ENCODE results near the gene HDAC5.

The HDAC5 gene

DNA sequence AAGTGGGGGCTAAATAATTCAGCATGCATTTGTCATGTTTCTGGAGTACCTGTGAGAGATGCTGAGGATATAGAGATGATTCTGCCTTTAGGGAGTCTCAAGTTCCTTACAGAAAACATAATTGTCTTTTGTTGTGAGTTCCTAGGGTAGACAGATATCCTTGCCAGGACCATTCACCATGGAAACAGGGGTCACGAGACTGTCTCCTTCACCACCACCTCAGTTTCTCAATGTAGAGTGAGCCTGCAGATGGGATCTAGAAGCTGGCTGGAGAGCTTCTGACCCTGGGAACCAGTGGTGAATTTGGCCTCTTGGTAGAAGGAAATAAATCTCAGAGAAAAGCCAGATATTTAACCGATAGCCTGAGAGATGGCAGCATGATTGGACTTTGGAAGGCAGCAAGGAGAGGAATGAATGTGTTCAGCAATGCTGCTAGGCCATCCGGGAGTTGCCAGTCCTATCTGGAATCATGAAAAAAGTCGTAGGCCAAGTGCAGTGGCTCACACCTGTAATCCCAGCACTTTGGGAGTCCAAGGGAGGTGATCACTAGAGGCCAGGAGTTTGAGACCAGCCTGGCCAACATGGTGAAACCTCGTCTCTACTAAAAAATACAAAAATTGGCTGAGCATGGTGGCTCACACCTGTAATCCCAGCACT is 7.4 kb upstream of the HDAC5 start:
- TF ChIP-seq, protein P1, sequence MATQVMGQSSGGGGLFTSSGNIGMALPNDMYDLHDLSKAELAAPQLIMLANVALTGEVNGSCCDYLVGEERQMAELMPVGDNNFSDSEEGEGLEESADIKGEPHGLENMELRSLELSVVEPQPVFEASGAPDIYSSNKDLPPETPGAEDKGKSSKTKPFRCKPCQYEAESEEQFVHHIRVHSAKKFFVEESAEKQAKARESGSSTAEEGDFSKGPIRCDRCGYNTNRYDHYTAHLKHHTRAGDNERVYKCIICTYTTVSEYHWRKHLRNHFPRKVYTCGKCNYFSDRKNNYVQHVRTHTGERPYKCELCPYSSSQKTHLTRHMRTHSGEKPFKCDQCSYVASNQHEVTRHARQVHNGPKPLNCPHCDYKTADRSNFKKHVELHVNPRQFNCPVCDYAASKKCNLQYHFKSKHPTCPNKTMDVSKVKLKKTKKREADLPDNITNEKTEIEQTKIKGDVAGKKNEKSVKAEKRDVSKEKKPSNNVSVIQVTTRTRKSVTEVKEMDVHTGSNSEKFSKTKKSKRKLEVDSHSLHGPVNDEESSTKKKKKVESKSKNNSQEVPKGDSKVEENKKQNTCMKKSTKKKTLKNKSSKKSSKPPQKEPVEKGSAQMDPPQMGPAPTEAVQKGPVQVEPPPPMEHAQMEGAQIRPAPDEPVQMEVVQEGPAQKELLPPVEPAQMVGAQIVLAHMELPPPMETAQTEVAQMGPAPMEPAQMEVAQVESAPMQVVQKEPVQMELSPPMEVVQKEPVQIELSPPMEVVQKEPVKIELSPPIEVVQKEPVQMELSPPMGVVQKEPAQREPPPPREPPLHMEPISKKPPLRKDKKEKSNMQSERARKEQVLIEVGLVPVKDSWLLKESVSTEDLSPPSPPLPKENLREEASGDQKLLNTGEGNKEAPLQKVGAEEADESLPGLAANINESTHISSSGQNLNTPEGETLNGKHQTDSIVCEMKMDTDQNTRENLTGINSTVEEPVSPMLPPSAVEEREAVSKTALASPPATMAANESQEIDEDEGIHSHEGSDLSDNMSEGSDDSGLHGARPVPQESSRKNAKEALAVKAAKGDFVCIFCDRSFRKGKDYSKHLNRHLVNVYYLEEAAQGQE (IDR thresholded peaks at IDR 0.05; ENCODE audit: insufficient read depth in 1 of 2, low read depth in 2 of 2, low read length in 2 of 2), result no peak
- TF ChIP-seq TAF1 (IDR thresholded peaks at IDR 0.05; ENCODE audit: borderline replicate concordance, insufficient read depth, low read length), result no peak
- TF ChIP-seq FOXP2 (optimal IDR thresholded peaks at IDR 0.05; ENCODE audit: borderline replicate concordance, extremely low read depth, extremely low read length, insufficient read depth), result no peak
- TF ChIP-seq SIN3A (IDR thresholded peaks at IDR 0.05; ENCODE audit: borderline replicate concordance, insufficient read depth, low read length), result no peak
- TF ChIP-seq POLR2AphosphoS5 (IDR thresholded peaks at IDR 0.05; ENCODE audit: low read depth, low read length), result no peak

DNA sequence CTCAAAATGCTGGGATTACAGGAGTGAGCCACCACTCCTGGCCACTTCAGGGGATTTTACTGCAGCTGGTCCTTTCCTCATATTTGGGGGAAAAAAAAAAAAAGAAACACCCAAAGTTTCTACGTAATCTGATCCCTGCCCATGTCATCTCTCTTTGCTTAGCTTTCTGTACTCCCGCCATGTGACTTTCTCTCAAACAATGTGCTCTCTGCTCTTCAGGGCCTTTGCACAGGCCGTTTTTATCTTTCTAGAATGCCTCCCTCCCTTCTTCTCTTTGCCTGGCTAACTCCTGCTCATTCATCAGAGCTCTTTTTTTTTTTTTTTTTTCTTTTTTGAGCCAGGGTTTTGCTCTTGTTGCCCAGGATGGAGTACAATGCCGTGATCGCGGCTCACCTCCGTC is 4.9 kb upstream of the HDAC5 start:
- no peak for TF ChIP-seq SIN3A (IDR thresholded peaks at IDR 0.05; ENCODE audit: borderline replicate concordance, insufficient read depth, low read length)
- TF ChIP-seq, protein P1 (IDR thresholded peaks at IDR 0.05; ENCODE audit: insufficient read depth in 1 of 2, low read depth in 2 of 2, low read length in 2 of 2), result no peak
- no peak for TF ChIP-seq TAF1 (IDR thresholded peaks at IDR 0.05; ENCODE audit: borderline replicate concordance, insufficient read depth, low read length)

DNA sequence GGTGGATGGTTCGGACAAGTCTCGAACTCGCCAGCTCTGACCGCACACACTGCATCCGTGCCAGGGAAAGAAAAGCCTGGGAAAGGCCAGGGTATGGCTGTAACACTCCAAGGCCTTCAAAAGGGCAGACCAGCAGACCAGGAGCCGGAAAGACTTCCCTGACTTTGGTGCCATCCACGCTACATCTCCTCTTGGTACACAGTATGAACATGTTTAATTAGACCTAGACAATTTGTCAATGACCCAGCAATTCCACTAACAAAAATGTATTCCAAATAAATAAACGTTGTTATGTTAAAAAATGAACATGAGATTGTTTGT is 637 bp upstream of the HDAC5 start:
- no peak for TF ChIP-seq SIN3A (IDR thresholded peaks at IDR 0.05; ENCODE audit: borderline replicate concordance, insufficient read depth, low read length)
- TF ChIP-seq TAF1 (IDR thresholded peaks at IDR 0.05; ENCODE audit: borderline replicate concordance, insufficient read depth, low read length), result no peak
- TF ChIP-seq FOXP2 (optimal IDR thresholded peaks at IDR 0.05; ENCODE audit: borderline replicate concordance, extremely low read depth, extremely low read length, insufficient read depth), result no peak
- TF ChIP-seq, protein P1 (IDR thresholded peaks at IDR 0.05; ENCODE audit: insufficient read depth in 1 of 2, low read depth in 2 of 2, low read length in 2 of 2), result no peak
- no peak for TF ChIP-seq POLR2AphosphoS5 (IDR thresholded peaks at IDR 0.05; ENCODE audit: low read depth, low read length)

DNA sequence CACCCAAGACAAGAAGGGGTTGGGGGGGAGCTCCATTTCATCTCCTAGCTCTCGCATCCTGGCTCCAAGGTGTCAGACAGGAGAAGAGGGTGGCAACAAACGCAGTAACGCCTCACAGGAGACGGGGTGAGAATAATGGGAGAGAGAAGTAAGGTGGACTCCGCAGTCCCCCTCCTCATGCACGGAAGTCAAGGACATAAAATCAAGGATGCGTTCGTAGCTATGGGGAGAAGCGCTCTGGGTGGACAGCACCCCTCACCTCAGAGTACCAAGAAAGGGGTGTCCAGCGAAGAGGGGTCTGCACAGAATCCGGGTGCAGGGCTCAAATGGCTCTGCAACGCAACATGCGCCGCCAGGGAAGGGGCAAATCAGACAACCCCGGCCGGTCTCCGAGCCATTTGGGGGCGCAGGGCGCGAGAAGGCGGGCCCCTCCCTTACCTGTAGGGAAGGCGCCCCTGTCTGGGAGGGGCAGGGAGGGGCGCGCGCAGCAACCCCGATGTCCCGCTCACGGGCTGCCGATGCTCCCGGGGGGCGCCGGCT is 555 bp downstream of the HDAC5 start:
- TF ChIP-seq FOXP2 (optimal IDR thresholded peaks at IDR 0.05; ENCODE audit: borderline replicate concordance, extremely low read depth, extremely low read length, insufficient read depth) (no peak), TAF1 (IDR thresholded peaks at IDR 0.05; ENCODE audit: borderline replicate concordance, insufficient read depth, low read length) (no peak), POLR2AphosphoS5 (IDR thresholded peaks at IDR 0.05; ENCODE audit: low read depth, low read length) (no peak), SIN3A (IDR thresholded peaks at IDR 0.05; ENCODE audit: borderline replicate concordance, insufficient read depth, low read length) (no peak)

DNA sequence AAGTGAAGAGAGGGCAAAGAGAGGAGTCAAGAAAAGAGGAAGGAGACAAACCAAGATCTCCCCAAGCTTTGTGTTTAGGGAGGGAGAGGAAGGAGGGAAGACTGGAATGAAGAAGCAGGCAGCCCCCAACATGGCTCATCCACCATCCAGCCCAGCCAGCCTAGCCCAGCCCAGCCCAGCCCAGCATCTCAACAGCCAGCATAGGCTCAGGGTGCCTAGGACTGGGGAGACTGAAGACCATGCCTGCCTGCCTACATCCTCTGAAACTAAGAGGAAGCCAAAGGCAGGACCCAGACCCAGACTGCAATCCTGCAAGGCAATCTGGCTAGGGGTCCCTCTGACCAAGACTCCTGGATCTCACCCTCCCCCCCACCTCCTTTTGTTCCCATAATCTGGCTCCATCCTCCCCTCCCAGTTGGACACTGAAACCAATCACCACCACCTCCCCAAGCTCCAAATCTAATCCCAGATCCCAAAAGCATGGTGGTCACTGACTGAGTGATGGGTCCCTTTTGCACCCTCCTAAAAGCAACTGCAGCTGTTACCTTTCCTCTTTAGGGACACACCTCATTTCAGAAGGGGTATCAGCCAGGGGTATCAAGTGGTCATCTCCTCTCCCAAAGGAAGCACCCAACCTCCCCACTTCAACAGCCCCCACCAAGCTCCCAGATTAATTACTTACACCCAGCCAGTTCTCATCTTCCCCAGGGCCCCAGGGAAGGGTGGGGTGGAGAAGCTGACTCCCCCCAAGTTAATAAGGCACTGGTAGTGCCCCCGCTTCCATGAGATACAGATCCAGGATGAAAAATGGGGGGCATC is 1.2 kb downstream of the HDAC5 start:
- TF ChIP-seq TAF1 (IDR thresholded peaks at IDR 0.05; ENCODE audit: borderline replicate concordance, insufficient read depth, low read length) (no peak), SIN3A (IDR thresholded peaks at IDR 0.05; ENCODE audit: borderline replicate concordance, insufficient read depth, low read length) (no peak), FOXP2 (optimal IDR thresholded peaks at IDR 0.05; ENCODE audit: borderline replicate concordance, extremely low read depth, extremely low read length, insufficient read depth) (no peak), POLR2AphosphoS5 (IDR thresholded peaks at IDR 0.05; ENCODE audit: low read depth, low read length) (no peak)
- TF ChIP-seq, protein P1 (IDR thresholded peaks at IDR 0.05; ENCODE audit: insufficient read depth in 1 of 2, low read depth in 2 of 2, low read length in 2 of 2), result no peak
